ENCODE results near the gene DGCR6L. TPM values are rescaled to one million over a fixed set of nuclear protein-coding genes. Genes with fewer than 3 reads are reported as not detected.
A peak's percentile ranks its signal among the peaks of the same experiment; 100 is the strongest.
"Not testable (repeated sequence)": the region's sequence is repeated elsewhere in the genome, so short reads cannot be mapped to it uniquely, and the experiment has no call there.

The DGCR6L gene
- total and polyA plus RNA-seq, 2 experiments from 2014 or later, result 84.6 to 111 TPM

- no peak overlapping the region for H3K9ac ChIP-seq
- peaks cover 41% of the 10 kb centered on the region for H3K79me2 ChIP-seq (ENCODE audit: insufficient read depth)
- H3K36me3 ChIP-seq (ENCODE audit: low read depth), result no peaks in the 10 kb centered on the region
- no peak overlapping the region for H3K27ac ChIP-seq
- no peak for DNase-seq
- no peaks in the 10 kb centered on the region for H3K9me3 ChIP-seq (ENCODE audit: low read depth)
- in situ Hi-C loops (cut with MboI), result no loop called here
- H2AFZ ChIP-seq, result no peak overlapping the region
- no peaks in the 10 kb centered on the region for H4K20me1 ChIP-seq (ENCODE audit: insufficient read depth)
- H3K4me3 ChIP-seq, result no peak overlapping the region
- no peak for TF ChIP-seq EZH2phosphoT487 (IDR thresholded peaks at IDR 0.05; ENCODE audit: insufficient read depth, low read depth)
- no peak for TF ChIP-seq EZH2 (IDR thresholded peaks at IDR 0.05; ENCODE audit: insufficient read depth, poor library complexity, severe bottlenecking)
- WGBS, 2 experiments (ENCODE audit: low coverage in 1 of 2, low lambda C conversion rate in 2 of 2, missing lambda C conversion rate in 2 of 2), result 93% methylated on average over 9 to 12 of the region's 12 CpGs
- no peak overlapping the region for H3K4me2 ChIP-seq (ENCODE audit: unreplicated experiment)
- H3K4me1 ChIP-seq (ENCODE audit: insufficient read depth), result peaks cover 21% of the 10 kb centered on the region
- no peaks in the 10 kb centered on the region for H3K9me2 ChIP-seq (ENCODE audit: insufficient read depth)
- no peaks in the 10 kb centered on the region for H3K27me3 ChIP-seq (replicated peaks; ENCODE audit: insufficient read depth)
- H3F3A ChIP-seq (ENCODE audit: insufficient read depth), result no peaks in the 10 kb centered on the region; the same call in 1 of the 2 replicates
These were observed 3.5 kb downstream of the DGCR6L start for GRCh38 chr22:20316217-20316843.

- WGBS, 2 experiments (ENCODE audit: low coverage in 1 of 2, low lambda C conversion rate in 2 of 2, missing lambda C conversion rate in 2 of 2), result 88 to 89% methylated on average over 24 to 25 of the region's 25 CpGs
- Histone ChIP-seq H3K4me2 (ENCODE audit: unreplicated experiment) (no peak overlapping the region), H4K20me1 (ENCODE audit: insufficient read depth) (no peaks in the 10 kb centered on the region), H3F3A (ENCODE audit: insufficient read depth) (no peaks in the 10 kb centered on the region; the same call in 1 of the 2 replicates), H3K27me3 (replicated peaks; ENCODE audit: insufficient read depth) (no peaks in the 10 kb centered on the region), H3K4me1 (ENCODE audit: insufficient read depth) (peaks cover 19% of the 10 kb centered on the region), H3K79me2 (ENCODE audit: insufficient read depth) (peaks cover 34% of the 10 kb centered on the region), H3K9ac (no peak overlapping the region), H2AFZ (no peak overlapping the region), H3K27ac (no peak overlapping the region), H3K9me2 (ENCODE audit: insufficient read depth) (no peaks in the 10 kb centered on the region), H3K9me3 (ENCODE audit: low read depth) (no peaks in the 10 kb centered on the region), H3K36me3 (ENCODE audit: low read depth) (no peaks in the 10 kb centered on the region), H3K4me3 (no peak overlapping the region)
- in situ Hi-C loops (cut with MboI), result no loop called here
- DNase-seq, result no peak
- no peak for TF ChIP-seq EZH2 (IDR thresholded peaks at IDR 0.05; ENCODE audit: insufficient read depth, poor library complexity, severe bottlenecking)
- no peak for TF ChIP-seq EZH2phosphoT487 (IDR thresholded peaks at IDR 0.05; ENCODE audit: insufficient read depth, low read depth)
These were observed 4.3 kb downstream of the DGCR6L start for GRCh38 chr22:20315337-20316216.

GRCh38 chr22:20314741-20315336 is 5.0 kb downstream of the DGCR6L start:
- H2AFZ ChIP-seq; H3K27me3 ChIP-seq (replicated peaks; ENCODE audit: insufficient read depth); H3K4me2 ChIP-seq (ENCODE audit: unreplicated experiment); H3K4me3 ChIP-seq; H3K9me2 ChIP-seq (ENCODE audit: insufficient read depth); H3K9ac ChIP-seq; DNase-seq; H3K27ac ChIP-seq; H4K20me1 ChIP-seq (ENCODE audit: insufficient read depth); H3K9me3 ChIP-seq (ENCODE audit: low read depth); in situ Hi-C loops (cut with MboI); H3K36me3 ChIP-seq (ENCODE audit: low read depth); H3F3A ChIP-seq (ENCODE audit: insufficient read depth): not testable (repeated sequence)
- WGBS, 2 experiments (ENCODE audit: low coverage in 1 of 2, low lambda C conversion rate in 2 of 2, missing lambda C conversion rate in 2 of 2), result 89 to 90% methylated on average over 11 to 12 of the region's 12 CpGs
- peaks cover 29% of the 10 kb centered on the region for H3K79me2 ChIP-seq (ENCODE audit: insufficient read depth)
- peaks cover 22% of the 10 kb centered on the region for H3K4me1 ChIP-seq (ENCODE audit: insufficient read depth)

GRCh38 chr22:20314206-20314605 is 5.7 kb downstream of the DGCR6L start:
- WGBS, 2 experiments (ENCODE audit: low coverage in 1 of 2, low lambda C conversion rate in 2 of 2, missing lambda C conversion rate in 2 of 2), result 81 to 96% methylated on average over 4 of the region's 5 CpGs
- H3K36me3 ChIP-seq (ENCODE audit: low read depth); in situ Hi-C loops (cut with MboI); H3K27ac ChIP-seq; H3K27me3 ChIP-seq (replicated peaks; ENCODE audit: insufficient read depth); H3F3A ChIP-seq (ENCODE audit: insufficient read depth); H3K9me2 ChIP-seq (ENCODE audit: insufficient read depth); H2AFZ ChIP-seq; H3K4me3 ChIP-seq; DNase-seq; H3K4me2 ChIP-seq (ENCODE audit: unreplicated experiment); H3K9ac ChIP-seq; H4K20me1 ChIP-seq (ENCODE audit: insufficient read depth); H3K9me3 ChIP-seq (ENCODE audit: low read depth): not testable (repeated sequence)
- Histone ChIP-seq H3K4me1 (ENCODE audit: insufficient read depth) (peaks cover 21% of the 10 kb centered on the region), H3K79me2 (ENCODE audit: insufficient read depth) (peaks cover 28% of the 10 kb centered on the region)

- 79 to 92% methylated on average over 7 to 9 of the region's 11 CpGs for WGBS, 2 experiments (ENCODE audit: low coverage in 1 of 2, low lambda C conversion rate in 2 of 2, missing lambda C conversion rate in 2 of 2)
- in situ Hi-C loops (cut with MboI); H3K9me3 ChIP-seq (ENCODE audit: low read depth); H3K9me2 ChIP-seq (ENCODE audit: insufficient read depth); H3F3A ChIP-seq (ENCODE audit: insufficient read depth); H3K27me3 ChIP-seq (replicated peaks; ENCODE audit: insufficient read depth); H3K9ac ChIP-seq; H4K20me1 ChIP-seq (ENCODE audit: insufficient read depth); H3K4me3 ChIP-seq; H3K36me3 ChIP-seq (ENCODE audit: low read depth); H2AFZ ChIP-seq; H3K4me2 ChIP-seq (ENCODE audit: unreplicated experiment); H3K27ac ChIP-seq: not testable (repeated sequence)
- H3K4me1 ChIP-seq (ENCODE audit: insufficient read depth), result peaks cover 16% of the 10 kb centered on the region
- peaks cover 21% of the 10 kb centered on the region for H3K79me2 ChIP-seq (ENCODE audit: insufficient read depth)
- peak; percentile 12 for DNase-seq
These were observed 6.4 kb downstream of the DGCR6L start for GRCh38 chr22:20313306-20314077.
